SK-N-SH treated with all-trans-retinoic acid at 6 μM for 48 hours (cell line): ENCODE measurements around the gene SLCO1B3.

Experiments
- GLIS3 ChIP-seq: fragments of 250-450 bp; sonication (Bioruptor Pico); IDR thresholded peaks from 2 replicates; pipeline ENCODE4 v1.5.0; 2020; ENCODE audit warnings: mild to moderate bottlenecking, moderate library complexity
- PPARA ChIP-seq: fragments of 250-450 bp; sonication (Bioruptor Pico); IDR thresholded peaks from 2 replicates; pipeline ENCODE4 v1.5.0; 2020; ENCODE audit warnings: mild to moderate bottlenecking, borderline replicate concordance
- RARB ChIP-seq: fragments of 250-450 bp; sonication (Bioruptor Pico); IDR thresholded peaks from 2 replicates; pipeline ENCODE4 v1.8.0; 2021; ENCODE audit warnings: mild to moderate bottlenecking, moderate library complexity
- SNAI2 ChIP-seq: fragments of 250-450 bp; sonication (Bioruptor Pico); IDR thresholded peaks from 2 replicates; pipeline ENCODE4 v1.5.0; 2020; ENCODE audit warnings: mild to moderate bottlenecking, moderate library complexity
- ZC3H10 ChIP-seq: fragments of 250-450 bp; sonication (Bioruptor Pico); IDR thresholded peaks from 2 replicates; pipeline ENCODE4 v1.5.1; 2021; ENCODE audit warnings: mild to moderate bottlenecking, moderate library complexity
- ZFP3 ChIP-seq: fragments of 250-450 bp; sonication (Bioruptor Pico); IDR thresholded peaks from 2 replicates; pipeline ENCODE4 v1.5.0; 2020; ENCODE audit warnings: mild to moderate bottlenecking, moderate library complexity
- ZNF70 ChIP-seq: fragments of 450-650 bp; formaldehyde crosslinking; IDR thresholded peaks from 2 replicates; pipeline ENCODE4 v1.5.0; 2020; ENCODE audit warnings: mild to moderate bottlenecking, moderate library complexity
- TF ChIP-seq, protein P1 (sequence below): fragments of 250-450 bp; sonication (Bioruptor Pico); IDR thresholded peaks from 2 replicates; pipeline ENCODE4 v1.5.1; 2020; ENCODE audit warnings: low read depth, mild to moderate bottlenecking, moderate library complexity
- TF ChIP-seq, protein P2 (sequence below): fragments of 250-450 bp; sonication (Bioruptor Pico); IDR thresholded peaks from 2 replicates; pipeline ENCODE4 v1.5.0; 2020; ENCODE audit warnings: mild to moderate bottlenecking, moderate library complexity

DNA sequence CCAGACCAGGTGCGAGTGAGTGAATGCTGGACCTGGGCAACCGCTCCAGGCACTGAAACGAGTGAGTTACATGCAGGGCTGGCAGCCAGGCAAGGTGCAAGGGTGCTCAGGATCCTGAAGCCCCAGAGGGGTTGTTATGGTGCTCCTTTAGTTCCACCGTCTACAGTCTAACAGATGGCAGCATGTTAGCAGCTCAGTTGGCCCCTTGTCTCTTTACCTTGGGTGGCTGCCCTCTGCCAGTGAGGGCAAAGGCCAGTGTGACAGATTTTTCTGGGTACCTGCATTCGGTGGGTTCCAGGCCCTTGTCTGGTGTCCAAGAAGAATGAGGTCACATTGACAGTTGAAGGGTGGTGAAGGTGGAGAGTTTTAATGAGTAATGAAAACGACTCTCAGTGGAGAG lies 106.8 kb downstream of the SLCO1B3 start:
- TF ChIP-seq SNAI2 = no peak
- no peak for TF ChIP-seq ZFP3
- TF ChIP-seq GLIS3 (CRISPR knock-in tag) = no peak
- TF ChIP-seq, protein P1, sequence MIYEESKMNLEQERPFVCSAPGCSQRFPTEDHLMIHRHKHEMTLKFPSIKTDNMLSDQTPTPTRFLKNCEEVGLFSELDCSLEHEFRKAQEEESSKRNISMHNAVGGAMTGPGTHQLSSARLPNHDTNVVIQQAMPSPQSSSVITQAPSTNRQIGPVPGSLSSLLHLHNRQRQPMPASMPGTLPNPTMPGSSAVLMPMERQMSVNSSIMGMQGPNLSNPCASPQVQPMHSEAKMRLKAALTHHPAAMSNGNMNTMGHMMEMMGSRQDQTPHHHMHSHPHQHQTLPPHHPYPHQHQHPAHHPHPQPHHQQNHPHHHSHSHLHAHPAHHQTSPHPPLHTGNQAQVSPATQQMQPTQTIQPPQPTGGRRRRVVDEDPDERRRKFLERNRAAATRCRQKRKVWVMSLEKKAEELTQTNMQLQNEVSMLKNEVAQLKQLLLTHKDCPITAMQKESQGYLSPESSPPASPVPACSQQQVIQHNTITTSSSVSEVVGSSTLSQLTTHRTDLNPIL (CRISPR knock-in tag) = no peak
- no peak for TF ChIP-seq ZNF70
- TF ChIP-seq RARB (CRISPR knock-in tag) = no peak
- TF ChIP-seq, protein P2, sequence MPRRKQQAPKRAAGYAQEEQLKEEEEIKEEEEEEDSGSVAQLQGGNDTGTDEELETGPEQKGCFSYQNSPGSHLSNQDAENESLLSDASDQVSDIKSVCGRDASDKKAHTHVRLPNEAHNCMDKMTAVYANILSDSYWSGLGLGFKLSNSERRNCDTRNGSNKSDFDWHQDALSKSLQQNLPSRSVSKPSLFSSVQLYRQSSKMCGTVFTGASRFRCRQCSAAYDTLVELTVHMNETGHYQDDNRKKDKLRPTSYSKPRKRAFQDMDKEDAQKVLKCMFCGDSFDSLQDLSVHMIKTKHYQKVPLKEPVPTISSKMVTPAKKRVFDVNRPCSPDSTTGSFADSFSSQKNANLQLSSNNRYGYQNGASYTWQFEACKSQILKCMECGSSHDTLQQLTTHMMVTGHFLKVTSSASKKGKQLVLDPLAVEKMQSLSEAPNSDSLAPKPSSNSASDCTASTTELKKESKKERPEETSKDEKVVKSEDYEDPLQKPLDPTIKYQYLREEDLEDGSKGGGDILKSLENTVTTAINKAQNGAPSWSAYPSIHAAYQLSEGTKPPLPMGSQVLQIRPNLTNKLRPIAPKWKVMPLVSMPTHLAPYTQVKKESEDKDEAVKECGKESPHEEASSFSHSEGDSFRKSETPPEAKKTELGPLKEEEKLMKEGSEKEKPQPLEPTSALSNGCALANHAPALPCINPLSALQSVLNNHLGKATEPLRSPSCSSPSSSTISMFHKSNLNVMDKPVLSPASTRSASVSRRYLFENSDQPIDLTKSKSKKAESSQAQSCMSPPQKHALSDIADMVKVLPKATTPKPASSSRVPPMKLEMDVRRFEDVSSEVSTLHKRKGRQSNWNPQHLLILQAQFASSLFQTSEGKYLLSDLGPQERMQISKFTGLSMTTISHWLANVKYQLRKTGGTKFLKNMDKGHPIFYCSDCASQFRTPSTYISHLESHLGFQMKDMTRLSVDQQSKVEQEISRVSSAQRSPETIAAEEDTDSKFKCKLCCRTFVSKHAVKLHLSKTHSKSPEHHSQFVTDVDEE (CRISPR knock-in tag) = no peak
- TF ChIP-seq ZC3H10 (CRISPR knock-in tag) = no peak
- no peak for TF ChIP-seq PPARA (CRISPR knock-in tag)
